ENCODE results near the gene TREH.

Gene TREH

DNA sequence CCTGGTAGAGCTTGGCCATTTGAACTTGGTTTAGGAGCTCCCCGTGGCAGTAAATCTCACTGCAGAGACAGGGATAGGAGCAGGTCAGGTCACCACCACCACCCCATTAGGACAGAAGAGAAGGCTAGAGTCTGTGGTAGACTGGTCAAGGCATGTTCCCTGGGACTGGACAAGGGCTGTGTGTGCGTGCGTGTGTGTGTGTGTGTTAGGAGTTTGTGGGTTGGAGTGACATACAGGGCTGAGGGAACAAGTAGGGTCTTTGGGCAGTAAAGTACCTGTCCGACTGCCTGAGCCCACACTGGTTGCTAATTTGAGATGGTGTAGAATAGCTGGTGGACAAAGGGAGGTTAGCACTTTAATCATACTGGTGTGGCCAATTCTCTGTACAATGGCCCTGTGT, 16.1 kb downstream of the TREH start:
- no peak for DNase-seq

DNA sequence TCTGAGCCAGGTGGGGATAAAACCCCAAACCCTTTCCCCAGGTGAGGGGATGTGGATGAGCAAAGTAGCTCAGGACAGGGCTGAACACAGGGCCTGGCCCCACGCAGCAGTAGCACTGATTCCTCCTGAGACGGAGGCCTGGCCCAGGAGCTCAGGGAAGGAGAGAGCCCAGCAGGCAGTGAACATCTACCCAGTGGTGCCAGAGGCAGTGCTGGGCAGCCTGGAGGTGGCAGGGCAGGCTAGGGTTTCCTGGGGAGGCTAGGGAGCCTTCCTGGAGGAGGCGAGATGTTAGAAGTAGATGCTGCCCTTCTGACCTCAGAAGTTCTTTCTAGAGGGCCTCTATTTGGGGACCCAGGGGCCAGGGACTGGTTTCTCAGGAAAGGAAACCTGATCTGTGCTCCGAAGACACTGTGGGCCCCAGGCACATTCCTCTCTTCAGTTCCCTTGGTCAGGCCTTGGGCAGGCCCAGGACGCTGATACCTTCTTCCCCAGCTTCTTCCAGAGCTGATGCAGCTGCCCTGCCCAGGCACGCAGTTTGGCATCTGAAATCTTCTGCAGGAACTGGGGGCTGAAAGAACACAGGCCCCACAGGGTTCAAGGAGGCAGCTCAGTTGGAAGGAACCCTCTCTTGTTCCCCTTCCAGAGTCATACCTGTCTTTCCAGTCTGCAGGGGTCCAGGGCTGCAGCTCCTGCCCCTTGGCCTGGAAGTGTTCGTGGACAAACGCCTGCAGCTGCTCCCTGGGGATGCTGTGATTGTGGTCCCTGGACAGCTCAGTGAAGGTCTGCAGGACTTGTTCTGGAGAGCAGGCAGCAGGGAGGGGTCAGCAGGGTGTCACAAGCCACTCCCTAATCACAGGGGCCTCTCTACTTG, 16.8 kb downstream of the TREH start:
- DNase-seq, result no peak

DNA sequence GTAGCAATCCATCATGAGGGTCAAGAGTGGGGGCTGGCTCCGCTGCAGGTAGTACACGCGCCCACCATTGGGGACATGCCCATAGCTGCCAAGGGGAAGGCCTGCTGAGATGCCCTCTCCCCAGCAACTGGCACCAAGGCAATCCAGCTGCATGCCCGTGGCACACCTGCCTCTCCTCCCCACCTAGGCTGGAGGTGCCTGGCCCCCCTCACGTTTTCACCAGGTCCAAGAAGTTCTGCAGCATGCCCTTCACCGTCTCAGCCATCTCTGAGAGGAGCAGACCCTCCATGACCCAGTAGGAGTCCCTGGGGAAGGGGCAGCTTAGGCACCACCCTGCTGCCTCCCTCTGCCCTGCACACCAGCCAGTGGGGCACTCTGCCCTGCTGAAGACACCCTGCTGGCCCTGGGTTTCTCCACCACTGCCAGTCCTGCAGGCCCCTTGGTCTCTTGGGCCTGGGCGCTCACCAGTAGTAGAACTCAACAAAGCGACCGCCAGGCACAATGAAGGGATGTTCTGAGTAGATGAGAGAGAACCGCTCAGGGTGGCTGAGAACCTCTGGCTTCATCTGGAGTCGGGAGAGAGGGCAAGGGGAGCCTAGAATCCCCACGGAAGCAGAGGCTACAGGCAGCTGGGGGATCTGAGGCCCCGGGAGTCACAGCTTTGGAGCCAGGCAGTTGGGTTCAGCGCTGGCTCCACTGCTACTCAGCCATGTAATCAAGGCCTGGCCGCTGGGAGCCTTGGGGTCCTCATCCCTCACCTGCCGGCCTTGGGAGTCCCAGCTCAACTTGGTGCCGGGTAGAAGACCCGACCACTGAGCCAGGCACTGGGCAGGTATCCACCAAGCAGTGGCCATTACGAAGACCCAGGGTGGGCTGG, 17.8 kb downstream of the TREH start:
- DNase-seq, result no peak

DNA sequence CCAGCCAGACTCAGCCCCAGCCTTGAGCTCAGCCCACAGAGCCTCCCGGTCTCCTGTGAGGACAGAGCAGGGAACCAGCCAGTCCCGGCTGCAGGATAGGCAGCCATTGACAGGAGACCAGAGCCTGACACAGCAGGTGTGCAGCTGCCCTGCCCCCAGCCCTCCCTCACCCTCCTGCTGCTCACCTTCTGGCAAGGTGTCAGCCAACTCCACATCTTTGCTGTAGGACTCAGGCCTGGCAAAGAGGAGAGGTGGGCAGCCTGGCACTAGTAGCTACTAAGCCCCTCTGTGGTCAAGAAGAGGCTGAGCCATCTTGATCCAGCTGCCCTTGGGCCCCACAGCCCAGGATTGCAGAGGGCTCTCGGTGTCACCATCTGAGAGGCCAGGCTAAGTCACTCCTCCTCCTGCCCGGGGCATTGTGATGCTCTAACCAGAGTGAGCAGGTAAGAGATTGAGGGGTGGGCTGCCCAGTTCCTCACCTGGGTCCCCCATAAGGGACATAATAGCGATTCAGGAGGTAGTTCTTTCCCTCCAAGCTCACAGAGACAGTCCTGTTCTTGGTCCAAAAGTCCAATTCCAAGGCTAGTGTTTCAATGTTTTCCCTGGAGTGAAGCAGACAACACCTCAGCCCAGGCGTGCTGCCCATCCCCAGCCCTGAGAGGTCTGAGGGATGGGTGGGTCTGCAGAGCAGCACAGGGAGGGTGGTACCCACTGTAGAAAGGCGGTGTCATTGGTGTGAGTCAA, 18.6 kb downstream of the TREH start:
- no peak for DNase-seq

DNA sequence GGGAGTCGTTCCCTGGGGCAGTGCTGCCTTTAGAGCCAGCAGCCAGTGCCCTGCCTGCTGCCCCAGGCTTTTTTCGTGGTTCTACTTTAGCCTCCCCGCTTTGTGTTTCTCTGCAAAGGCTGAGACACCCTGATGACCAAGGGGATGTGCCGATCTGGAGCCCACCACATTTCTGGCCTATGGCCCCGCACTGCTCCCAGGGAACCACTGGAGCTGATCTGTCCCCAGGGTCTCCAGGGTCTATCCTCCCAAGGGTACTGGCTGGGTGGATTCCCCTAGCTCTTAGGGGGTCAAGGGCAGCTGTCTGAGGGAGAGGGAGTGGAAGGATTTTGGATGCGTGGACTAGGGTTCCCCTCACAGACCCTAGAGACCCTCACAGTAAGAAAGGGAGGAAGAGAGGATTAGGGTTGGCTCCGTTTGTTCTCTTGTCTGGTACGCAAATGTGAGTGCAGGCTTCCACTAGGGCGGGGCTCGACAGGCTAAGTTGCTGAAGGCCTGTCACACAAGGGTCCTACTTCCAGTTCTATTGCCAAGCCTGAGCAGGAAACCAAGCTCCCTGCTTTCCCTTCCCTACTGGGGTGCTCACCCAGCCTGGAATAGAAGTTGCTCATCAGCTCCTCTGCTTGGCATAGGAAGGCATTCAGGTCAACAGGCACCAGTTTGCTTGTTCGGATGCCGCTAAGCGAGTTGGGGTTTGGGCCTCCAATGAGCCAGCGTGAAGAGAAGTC, 19.3 kb downstream of the TREH start:
- no peak for DNase-seq

DNA sequence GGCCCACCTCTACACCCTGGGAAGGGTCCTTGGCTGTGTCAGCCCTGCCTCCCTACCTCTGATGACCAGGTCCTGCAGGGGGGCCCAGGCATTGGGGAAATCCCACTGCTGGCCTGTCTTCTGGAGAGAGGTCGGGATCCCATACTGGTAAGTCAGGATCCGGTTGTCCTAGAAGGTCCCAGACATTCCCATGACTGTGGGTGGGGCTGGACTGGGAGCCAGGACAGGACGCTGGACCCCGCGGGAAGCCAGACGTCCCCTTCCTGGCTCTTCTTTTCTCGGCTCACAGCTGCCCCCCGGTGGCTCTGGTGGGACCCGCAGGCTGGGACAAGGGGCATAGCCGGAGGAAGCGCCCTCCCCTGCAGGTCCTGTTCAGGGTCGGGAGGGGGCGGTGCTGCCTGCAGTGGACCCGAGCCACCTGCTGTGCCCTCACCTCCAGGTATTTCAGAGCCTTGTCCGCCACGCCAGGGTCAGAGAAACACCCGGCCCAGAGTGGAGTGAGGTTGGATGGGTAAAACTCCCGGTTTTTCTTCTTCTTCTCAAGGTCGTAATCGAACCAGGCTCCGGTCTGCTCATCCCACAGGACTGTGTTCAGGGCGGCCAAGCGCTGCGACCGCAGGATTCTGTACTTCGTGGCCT, 20.0 kb downstream of the TREH start:
- peak; percentile 84 for DNase-seq

DNA sequence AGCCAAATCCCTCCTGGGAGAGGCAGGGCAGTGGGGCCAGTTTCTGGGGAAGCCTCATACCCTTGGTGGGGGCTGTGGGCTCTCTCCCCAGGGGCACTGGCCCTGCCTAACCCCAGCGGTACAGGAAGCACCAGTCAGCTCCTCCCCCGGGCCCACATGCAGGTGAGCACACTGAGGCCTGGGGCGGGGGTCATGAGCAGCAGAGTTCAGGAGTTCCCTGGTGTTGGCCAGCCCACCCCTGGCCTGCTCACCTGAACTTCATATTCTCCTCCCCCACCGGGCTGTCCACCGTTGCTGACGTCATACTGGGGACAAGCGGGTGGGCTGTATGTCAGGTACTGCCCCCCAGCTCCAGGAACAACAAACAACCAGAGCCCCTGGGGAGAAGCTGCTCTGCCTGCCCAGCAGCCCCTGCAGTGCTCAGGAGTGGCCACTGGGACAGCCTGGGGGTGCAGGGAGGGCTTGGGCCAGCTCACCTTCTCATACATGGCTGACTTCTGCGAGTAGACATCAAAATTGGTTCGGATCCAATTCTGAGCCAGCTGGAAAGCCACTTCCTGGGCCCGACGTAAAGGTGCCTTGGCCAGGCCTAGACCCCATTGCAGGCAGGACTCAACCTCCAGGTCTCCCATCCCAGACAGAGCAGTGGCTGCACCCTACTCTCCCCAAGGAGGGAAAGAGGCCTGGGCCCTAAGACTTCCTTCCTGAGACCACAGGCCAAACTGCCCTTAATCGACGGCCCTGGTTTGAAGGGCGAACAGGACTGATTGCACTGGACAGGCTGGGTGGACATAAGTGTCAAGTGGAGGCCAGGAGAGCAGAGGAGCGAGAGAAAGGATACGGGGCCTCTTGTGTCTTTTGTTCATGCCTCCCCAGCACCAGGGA, 20.8 kb downstream of the TREH start:
- no peak for DNase-seq

DNA sequence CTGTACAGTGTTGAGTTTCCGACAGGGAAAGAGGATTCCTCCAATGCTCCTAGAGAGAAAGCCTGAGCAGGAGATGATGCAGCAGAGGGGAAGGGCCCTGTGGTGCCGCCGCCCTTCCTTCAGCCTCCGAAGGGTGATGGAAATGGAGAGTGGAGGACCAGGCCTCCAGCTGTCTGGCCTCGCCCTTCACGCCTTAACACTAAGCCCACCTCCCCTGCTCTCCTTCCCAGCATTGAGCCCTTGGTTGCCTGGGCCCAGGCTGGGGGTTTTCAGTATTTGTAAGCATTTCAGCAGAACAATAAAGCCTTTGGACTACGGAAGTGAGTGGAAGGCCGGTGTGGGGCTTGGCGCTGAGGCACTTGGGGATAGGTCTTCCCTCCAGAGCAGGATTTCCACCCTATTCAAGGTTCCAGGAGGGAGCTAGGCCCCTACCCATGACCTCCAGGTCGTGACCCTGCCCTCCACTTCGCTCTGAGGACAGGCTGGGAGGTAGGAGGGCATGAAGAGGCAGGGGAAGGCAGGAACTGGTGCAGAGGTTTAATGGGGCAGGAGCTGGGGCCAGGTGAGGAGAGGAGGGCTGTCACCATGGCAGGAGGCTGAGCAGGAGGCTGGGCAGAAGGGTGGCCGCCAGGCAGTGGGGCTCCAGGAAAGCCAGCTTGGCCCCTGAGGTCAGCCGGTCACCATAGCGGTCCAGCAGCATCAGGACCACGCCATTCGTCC, 21.6 kb downstream of the TREH start:
- DNase-seq, result no peak

DNA sequence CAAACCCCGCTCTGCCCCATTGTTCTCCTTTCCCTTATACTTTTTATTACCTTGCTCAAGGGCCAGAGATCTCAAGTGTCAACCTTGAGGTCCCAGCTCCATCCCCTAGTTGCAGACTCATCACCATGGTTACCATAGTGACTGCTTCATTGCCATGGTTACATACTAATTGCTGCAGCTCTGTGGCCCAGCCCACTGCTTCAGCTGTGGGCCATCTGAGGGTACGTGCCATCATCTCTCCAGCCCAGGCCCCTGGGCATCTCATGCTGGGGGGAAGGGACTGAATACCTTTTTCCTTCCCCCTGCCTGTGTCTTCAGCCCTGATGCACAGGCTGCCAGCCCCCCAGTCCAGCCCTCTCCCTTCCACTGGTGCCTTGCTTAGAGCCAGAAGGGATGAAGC, 22.2 kb downstream of the TREH start:
- DNase-seq, result no peak

DNA sequence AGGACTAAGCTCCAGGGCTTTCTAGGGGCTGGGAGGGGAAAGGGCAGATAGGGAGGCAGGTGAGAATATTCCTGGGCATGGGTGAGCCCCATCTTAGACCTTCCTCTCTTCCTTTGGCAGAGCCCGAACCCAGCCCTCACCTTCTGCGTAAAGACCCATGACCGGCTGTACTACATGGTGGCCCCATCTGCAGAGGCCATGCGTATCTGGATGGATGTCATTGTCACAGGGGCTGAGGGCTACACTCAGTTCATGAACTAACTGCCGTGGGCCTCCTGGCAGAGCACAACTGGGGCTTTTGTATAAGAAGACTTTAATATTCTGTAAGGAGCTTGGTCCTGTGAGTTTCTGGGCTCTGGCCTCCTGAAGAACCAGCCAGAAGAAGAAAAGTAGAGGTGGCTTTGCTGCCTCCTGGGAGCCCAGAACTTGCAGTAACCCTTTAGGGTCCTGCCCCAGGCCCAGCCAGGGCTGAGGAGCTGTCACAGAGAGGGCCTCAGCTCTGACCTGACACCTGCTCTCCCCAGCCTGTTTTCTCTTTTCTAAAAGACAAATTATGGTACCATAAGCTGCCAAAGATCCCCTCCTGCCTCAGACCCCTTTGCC, 22.8 kb downstream of the TREH start:
- DNase-seq, result no peak

DNA sequence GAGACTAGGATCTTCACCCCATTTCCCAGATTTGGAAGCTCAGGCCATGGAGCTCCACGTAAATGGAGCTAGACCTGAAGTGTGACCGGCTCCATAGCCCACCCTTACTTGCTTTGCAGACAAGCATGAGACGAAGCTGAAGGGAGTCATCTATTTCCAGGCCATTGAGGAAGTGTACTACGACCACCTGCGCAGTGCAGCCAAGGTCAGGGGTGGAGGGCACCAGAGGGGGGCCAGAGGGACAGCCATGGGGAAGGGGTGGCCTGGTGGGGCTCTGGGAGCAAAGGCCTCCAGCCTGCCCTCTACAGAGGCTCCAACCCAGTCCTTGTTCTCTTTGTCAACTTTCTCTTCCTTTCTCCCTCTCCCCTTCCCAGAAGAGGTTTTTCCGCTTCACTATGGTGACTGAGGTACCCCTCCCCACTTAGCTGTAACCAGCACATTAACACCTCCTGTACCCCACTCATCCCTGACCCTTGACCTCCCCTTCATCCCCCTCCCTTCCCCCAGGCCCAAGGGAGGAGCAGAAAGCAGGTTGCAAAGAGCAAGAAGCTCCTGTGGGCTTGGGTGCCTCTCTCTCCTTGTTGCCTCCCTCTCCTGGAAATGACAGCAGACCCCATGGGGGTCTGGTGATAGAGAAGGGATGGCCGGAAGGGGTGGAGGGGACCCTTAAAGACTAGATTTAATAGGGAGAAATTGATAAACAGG, 23.8 kb downstream of the TREH start:
- no peak for DNase-seq

DNA sequence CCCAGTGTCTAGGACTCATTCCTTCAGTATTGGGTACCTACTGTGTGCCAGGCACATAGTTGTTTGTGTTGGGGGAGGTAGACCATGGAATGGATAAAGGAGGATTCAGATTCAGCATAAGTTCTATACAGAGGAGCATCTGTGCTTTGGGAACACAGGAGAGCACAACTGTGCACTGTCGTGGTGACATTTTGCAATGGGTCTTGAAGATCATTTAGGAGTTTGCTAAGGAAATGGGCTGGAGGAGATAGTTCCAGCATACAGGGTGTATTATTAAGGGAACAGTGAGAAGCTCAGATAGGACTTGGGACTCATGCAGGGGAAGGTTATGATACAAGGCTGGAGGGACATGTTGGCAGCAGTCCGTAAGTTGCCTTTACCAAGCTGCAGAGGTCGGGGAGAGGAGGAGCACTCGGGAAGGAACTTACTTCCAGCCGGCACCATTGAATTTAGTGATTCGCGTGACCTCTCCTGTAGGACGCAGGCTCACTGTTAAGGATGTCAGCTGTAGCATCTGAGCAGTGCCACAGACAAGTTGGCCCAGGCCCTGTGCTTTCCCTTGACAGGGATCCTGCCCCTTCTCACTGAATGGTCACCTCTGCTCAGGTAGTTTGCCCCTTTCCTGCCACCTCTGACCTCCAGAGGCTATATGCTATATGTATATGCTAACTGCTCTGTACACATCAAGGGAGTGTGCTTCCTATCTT, 25.6 kb downstream of the TREH start:
- no peak for DNase-seq

DNA sequence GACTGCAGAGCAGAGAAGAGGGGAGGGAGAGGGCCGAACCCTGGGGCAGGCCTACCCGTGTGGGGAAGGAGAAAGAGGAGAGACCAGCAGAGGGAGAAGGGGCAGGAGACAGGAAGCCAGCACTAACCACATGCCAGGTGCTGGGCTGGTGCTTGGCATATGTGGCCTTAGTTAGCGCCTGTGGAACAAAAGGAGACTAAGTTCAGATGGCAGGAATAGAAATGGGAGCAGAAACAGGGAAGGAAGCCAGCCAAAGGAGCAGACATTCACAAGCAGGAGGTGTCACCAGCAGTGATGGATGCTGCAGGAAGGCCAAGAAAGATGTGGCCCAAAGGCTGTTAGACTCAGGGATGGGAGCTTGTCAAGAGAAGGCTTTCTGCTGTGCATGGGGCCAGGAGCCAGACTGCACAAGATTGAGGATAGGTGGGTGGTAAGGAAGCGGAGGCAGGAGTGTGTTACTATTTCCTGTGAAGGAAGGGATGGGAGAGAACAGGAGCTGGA, 26.7 kb downstream of the TREH start:
- no peak for DNase-seq

DNA sequence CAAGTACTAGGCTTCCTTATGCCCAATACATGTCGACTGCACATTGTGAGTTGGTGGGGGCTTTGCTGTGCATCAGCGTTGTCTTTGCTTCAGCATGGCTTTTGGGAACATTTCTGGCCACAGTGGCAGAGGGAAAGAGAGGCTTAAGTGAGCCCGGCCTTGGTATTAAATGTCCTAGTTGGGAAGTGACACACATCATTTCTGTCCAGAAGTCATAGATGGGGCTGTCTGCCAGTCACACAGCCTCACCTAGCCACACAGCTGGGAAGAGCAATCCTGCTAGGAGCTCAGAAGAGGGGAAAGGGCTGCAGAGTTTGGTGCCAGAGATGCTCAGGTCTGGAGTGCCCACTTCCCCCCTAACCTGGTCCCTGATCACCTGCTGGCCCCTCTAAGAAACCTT, 27.6 kb downstream of the TREH start:
- DNase-seq, result no peak

DNA sequence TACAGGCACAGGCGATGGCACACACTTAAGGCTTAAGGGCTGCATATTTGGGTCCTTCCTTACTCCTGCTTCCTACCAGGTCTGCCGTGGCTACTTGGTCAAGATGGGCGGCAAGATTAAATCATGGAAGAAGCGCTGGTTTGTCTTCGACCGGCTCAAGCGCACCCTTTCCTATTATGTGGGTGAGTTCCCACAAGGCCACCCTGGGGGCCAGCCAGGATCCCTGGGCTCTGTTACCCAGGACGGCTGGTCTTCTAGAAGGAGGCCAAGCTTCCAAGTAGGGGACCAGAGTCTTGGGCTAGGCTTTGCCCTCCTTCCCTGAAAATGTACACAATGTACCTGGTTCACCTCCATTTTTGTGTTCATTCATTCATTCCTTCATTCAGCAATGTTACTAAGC, 29.1 kb downstream of the TREH start:
- no peak for DNase-seq

DNA sequence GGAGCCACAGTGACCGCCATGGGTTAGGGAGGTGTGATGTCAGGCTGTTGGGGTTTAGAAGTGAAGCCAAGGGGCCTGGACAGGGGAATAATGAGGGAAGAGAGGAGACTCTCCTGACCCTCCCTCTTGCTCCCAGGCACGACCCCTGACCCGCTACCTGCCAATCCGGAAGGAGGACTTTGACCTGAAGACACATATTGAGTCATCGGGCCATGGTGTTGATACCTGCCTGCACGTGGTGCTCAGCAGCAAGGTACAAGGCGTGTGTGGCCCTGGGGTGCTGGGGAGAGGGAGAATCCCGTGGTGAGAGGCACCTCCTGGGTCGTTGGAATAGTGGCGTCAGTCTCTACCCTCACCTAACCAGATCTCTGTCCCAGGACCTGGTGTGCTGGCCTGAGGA, 29.5 kb downstream of the TREH start:
- DNase-seq, result no peak

DNA sequence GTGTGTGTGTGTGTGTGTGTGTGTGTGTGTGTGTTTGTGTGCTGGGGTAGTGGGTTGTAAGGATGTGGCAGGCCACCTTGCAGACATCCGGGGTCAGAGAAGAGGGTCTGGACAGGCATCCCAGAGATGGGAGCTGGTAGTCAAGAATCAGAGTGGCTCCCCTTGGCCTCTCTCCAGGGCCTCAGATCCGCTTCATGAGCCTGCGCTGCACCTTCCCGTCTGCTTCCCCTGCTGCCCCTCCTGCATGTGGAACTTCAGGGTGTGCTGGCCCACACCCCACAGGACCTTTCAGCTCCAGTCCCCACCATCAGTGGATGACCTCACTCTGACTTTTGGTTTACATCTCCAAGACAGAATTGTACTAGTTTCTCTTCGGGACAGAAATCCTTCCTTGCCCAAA, 31.2 kb downstream of the TREH start:
- DNase-seq, result no peak

DNA sequence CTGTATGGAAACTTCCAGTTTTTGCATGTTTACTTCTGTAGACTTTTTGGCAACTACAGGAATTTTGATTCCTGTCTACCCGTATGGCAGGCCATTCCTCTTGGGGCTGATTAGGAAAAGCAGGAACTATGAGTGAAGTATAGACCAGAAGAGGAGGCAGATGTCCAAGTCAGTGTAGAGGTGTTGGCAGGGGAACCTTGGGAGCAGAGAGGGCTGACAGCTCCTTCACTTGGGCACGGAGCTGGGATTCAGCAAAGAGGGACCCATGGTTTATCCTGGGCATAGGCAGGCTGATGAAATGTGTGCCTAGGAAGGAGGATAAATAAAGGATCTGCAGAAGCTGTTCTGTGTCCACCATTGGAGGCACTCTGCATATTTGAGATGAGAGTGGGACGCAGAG, 33.1 kb downstream of the TREH start:
- no peak for DNase-seq

Measured in fibroblast of skin of back (primary cell).